ENCODE results near the gene RMI2.

Gene RMI2

GRCh38 chr16:11384184-11384955, 39.1 kb downstream of the RMI2 start:
- DNase-seq (ENCODE audit: low read depth) = no peak

- DNase-seq (ENCODE audit: low read depth) = no peak
These were observed 39.8 kb downstream of the RMI2 start for GRCh38 chr16:11384956-11385586.

DNA sequence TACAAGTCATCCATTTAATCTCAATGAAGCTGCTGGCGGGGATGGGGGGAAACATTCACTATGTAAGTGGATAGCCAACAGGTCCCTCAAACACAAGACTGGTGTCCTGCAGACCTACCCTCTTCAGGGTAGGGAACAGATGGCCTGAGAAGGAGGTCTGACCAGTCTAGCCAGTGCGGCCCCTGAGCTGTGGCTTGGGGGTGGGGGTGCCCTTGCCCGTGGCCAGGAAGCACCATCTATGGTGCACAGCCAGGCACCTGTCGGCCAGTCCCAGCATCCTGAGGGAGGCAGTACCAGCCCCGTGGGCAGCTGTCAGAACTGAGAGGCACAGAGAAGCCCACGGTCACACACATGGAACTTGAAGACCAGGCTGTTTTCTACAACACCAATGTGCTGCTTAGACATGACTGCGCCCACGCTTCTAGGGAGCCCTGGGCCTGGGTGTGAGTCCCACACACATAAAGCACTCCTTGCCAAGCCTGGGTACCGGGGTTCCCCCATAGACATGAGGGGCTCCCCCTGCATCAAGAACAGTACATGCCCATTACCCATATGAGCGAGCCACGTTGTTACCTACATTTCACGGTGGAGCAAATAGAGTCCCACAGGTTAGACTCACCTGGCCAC, 40.9 kb downstream of the RMI2 start:
- no peak for DNase-seq (ENCODE audit: low read depth)

GRCh38 chr16:11386791-11387546, 41.7 kb downstream of the RMI2 start:
- DNase-seq (ENCODE audit: low read depth) = no peak

DNA sequence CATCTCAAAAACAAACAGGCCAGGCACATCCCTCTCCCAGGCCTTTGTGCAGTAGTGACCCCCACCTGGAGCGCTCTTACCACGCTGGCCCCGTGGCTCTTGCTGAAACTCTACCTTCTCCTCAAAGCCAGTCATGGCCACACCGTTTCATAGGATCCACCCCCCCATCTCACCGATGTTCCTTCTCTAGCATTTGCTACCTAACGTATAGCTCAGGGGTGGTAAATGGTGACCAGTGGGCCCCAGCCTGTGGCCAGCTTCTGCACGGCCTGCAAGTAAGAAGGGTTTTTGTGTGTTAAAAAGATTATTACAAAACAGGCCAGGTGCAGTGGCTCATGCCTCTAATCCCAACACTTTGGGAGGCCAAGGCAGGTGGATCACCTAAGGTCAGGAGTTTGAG, 43.8 kb downstream of the RMI2 start:
- DNase-seq (ENCODE audit: low read depth) = no peak

- no peak for DNase-seq (ENCODE audit: low read depth)
These were observed 44.6 kb downstream of the RMI2 start for GRCh38 chr16:11389631-11390565.

DNA sequence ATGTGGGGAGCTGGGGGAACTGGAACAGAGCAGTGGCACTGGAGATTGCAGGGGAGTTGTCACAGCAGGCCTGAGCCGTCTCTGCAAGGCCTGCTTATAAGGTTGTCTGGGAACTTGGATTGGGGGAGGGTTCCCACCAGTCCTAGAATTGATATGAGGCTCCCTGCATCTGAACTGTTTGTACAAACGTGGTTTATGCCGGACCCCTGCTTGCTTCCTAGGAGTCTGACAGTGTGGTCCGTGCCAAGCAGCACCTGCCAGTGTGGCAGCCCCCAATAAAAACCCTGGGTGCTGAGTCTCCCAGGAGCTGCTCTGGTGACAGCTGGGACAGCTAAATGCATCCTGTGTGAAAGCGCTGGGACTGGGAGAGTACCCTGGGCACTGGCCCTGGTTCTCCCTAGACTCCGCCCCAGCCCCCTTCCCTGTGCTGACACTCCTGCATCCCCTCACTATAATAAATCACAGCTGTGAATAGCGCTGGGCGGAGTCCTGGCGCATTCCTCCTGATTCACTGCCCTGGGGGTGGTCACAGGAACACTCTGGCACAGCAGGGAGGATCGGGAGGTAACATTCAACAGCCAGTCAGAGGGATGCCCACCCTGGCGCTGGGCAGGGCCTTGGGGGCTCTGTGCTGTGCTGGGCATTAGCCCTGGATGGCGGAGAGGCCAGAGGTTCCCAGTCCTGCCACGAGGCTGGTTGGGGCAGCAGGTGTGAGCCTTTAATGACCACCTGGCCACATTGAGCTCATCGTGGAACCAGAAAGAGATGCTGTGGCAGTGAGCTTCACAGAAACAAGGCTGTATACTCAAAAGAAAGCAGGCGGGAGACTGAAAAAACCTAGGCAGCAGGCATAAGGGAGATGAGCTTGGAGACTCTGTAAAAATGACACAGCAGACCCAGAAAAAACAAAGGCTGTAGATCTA, 45.6 kb downstream of the RMI2 start:
- no peak for DNase-seq (ENCODE audit: low read depth)

DNA sequence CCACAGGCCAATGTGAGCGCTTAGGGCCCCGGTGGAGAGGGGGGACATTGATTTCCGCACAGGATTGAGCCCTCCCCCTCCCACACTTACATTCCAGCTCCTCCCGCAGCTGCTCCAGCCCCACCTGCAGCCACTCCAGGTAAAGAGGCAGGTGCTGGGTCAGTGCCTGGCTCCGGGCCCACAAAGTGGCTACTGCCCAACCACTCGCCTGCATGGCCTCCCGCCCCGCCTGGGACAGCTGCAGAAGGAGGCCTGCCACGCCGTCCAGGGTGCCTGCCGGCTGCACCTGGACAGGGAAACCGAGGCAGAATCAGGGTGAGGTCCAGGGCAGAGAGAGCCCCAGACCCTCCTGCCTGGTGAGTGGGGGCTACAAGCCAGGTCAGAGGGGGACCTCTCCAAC, 46.3 kb downstream of the RMI2 start:
- DNase-seq (ENCODE audit: low read depth) = no peak

DNA sequence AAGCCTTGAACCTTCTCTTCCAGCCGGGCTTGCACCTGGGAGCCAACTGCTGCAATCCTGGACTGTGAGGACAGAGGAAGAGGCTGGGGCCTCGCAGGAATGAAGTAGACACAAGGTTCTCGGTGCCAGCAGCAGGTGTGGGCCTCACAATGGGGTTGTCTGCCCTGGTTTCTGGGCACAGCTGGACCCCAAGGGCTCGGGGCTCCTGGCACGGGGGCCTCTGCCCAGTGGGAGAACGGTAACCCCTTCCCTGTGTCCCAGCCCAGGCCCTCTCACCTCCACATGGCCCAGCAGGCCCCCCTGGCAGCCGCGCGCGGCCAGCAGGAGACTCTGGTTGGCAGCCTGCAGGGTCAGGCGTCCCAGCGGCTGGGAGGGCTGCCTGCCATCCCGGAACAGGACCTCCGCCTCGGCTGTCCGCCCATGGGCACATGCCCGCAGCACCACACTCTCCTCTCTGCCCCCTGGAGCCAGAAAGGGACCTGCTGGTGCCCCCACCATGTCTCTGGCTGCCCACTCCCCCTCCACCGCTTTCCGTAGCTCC, 46.9 kb downstream of the RMI2 start:
- DNase-seq (ENCODE audit: low read depth) = no peak

- DNase-seq (ENCODE audit: low read depth) = no peak
These were observed 48.1 kb downstream of the RMI2 start for GRCh38 chr16:11393366-11393765.

- DNase-seq (ENCODE audit: low read depth) = no peak
These were observed 48.8 kb downstream of the RMI2 start for GRCh38 chr16:11393861-11394592.

GRCh38 chr16:11394593-11394960, 49.3 kb downstream of the RMI2 start:
- no peak for DNase-seq (ENCODE audit: low read depth)

DNA sequence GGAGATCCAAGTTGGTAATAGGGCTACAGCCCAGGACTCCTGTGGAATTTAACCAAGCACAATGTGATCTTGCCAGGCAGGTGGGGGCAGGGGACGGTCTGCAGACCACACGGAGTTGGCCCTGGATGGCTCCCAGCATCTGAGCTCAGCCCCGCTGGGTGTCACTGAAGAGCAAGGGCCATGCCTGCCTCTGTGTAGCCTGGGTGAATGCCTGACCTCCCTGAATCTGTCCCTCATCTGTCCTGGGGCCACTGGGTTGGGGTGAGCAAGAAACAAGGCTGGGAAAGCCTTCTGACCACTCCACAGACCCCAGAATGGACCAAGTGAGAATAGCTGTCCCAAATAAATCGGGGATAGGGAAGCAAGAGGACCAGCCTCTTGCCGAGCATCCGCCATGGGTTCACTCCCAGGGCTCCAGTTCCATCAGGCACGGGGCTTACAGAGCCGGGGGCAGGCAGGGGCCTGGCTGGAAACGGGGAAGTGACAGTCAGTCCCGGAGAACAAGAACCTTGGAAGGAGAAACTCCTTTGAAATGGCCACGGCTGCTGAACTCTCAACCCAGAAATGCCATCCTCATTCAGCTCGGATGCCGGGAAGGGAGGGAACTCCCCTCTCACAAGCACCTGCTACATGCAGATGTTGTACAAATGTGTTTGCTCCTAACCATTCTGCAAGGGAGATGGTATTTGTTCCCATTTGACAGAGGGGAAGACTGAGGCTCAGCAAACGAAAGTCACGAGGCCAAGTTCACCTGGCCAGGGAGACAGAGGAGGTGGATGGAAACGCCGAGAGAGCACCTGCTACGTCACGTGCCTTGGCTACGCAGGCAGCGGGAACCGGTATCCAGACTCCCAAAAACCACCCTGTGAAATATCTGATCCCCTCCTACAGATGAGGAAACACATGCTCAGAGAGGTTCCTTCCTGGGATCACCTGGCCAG, 50.0 kb downstream of the RMI2 start:
- DNase-seq (ENCODE audit: low read depth) = no peak

DNA sequence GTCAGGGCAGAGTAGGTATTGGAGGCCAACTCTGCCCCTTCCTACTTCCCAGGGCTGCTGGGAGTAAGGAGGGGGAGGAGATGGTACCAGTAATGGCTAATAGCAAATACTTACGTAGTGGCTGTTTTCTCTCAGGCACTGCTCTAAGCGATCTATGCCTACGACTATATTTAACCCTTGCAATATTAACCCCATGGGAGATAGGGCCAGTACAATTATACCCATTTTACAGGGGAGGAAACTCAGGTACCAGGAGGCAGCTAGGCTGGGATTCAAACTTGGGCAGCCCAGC, 50.6 kb downstream of the RMI2 start:
- no peak for DNase-seq (ENCODE audit: low read depth)

GRCh38 chr16:11396241-11397048, 51.2 kb downstream of the RMI2 start:
- peak; percentile 52 for DNase-seq (ENCODE audit: low read depth)

DNA sequence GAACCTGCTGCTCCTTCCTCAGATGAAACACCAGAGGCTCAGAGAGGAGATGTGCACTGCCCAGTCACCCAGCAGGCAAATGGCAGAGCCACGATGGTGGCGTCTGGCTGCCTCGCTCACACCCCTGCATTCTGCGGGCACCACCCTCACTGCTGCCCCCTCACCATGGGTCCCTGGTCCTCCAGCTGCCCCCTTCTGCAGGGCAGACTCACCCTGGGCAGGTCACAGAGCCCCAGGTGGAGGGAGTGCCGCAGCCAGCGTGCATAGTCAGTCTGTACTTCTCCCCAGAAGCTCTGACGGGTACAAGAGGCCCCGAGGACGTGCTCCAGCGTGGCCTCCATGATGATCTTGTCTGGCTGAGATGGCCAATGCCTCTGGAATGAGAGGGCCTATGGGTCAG, 52.9 kb downstream of the RMI2 start:
- no peak for DNase-seq (ENCODE audit: low read depth)

DNA sequence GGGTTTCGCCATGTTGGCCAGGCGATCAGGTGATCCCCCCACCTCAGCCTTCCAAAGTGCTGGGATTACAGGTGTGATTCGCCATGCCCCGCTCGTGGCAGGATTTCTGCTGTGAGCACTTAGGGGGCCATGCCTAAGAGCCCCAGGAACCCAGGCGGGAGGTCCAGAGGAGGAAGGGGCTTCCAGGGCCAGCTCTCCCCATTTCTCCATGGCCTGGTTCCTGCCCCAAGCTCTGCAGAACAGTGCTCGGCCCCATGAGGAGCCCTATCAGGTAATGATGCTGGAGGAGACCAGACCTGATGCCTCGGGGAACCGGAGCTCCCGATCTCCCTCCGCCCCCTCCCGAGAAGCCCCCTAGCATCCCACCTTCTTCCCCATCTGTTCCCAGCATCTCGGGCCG, 53.6 kb downstream of the RMI2 start:
- no peak for DNase-seq (ENCODE audit: low read depth)
